Brain microvascular endothelial cell (primary cell): ENCODE measurements around the gene TOX3.

Experiments used
- DNase-seq: peaks from one replicate; pipeline ENCODE4 v3.0.0-alpha.2; 2020
- H3K27ac ChIP-seq: fragments of 250-450 bp; sonication (Bioruptor Pico); 2 replicates; pipeline ENCODE4 v1.5.1; 2020; ENCODE audit warnings: mild to moderate bottlenecking, moderate library complexity
- H3K27me3 ChIP-seq: fragments of 250-450 bp; sonication (Bioruptor Pico); replicated peaks from 2 replicates; pipeline ENCODE4 v1.5.1; 2020; ENCODE audit warnings: mild to moderate bottlenecking
- H3K36me3 ChIP-seq: fragments of 250-450 bp; sonication (Bioruptor Pico); replicated peaks from 2 replicates; pipeline ENCODE4 v1.5.1; 2020; ENCODE audit warnings: mild to moderate bottlenecking
- H3K4me3 ChIP-seq: 2 replicates; pipeline ENCODE4 v1.5.1; 2011; ENCODE audit warnings: low read depth, mild to moderate bottlenecking, control low read depth, low read length, moderate library complexity
- in situ Hi-C: cut with HindIII; loops from 2 replicates; pipeline ENCODE4 v1.10.0; 2017; ENCODE audit warnings: low sequenced_read_pairs, low pct_ligation_motif_present
- TF ChIP-seq, protein P1 (sequence below): IDR thresholded peaks from 2 replicates; pipeline ENCODE4 v1.5.1; 2011; ENCODE audit warnings: low read depth, mild to moderate bottlenecking, moderate library complexity, low read length, control low read depth, inconsistent platforms; ENCODE audit errors: missing control alignments

Gene TOX3

GRCh38 chr16:52469091-52469490, 77.9 kb downstream of the TOX3 start:
- Histone ChIP-seq H3K36me3 (no peaks in the 10 kb centered on the region), H3K27ac (no peak overlapping the region), H3K4me3 (no peak overlapping the region), H3K27me3 (no peaks in the 10 kb centered on the region)
- no peak for DNase-seq
- in situ Hi-C loops: no loop called here
- TF ChIP-seq, protein P1, sequence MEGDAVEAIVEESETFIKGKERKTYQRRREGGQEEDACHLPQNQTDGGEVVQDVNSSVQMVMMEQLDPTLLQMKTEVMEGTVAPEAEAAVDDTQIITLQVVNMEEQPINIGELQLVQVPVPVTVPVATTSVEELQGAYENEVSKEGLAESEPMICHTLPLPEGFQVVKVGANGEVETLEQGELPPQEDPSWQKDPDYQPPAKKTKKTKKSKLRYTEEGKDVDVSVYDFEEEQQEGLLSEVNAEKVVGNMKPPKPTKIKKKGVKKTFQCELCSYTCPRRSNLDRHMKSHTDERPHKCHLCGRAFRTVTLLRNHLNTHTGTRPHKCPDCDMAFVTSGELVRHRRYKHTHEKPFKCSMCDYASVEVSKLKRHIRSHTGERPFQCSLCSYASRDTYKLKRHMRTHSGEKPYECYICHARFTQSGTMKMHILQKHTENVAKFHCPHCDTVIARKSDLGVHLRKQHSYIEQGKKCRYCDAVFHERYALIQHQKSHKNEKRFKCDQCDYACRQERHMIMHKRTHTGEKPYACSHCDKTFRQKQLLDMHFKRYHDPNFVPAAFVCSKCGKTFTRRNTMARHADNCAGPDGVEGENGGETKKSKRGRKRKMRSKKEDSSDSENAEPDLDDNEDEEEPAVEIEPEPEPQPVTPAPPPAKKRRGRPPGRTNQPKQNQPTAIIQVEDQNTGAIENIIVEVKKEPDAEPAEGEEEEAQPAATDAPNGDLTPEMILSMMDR: no peak

DNA sequence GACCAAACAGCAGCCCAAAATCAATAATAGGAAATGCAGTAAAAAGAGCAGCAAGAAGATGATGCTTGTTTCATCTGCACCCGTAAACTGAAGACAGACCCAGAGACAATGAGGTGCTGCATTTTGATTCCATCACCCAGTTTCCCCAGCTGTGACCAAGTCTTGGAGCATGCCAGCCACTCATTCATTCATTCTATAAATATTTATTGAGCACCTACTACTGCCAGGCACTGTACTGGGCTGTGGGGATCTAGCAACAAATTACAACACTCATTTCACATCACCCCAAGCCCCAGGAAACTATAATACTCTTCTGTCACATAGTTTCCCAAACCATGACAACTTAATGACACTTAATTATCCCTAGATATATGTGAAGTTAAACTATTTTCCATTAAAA, 79.2 kb downstream of the TOX3 start:
- Histone ChIP-seq H3K4me3 (no peak overlapping the region), H3K36me3 (no peaks in the 10 kb centered on the region), H3K27ac (no peak overlapping the region), H3K27me3 (no peaks in the 10 kb centered on the region)
- no peak for DNase-seq
- in situ Hi-C loops: no loop called here
- TF ChIP-seq, protein P1: no peak

- no peaks in the 10 kb centered on the region for H3K36me3 ChIP-seq
These were observed 79.9 kb downstream of the TOX3 start for GRCh38 chr16:52466994-52467393.

DNA sequence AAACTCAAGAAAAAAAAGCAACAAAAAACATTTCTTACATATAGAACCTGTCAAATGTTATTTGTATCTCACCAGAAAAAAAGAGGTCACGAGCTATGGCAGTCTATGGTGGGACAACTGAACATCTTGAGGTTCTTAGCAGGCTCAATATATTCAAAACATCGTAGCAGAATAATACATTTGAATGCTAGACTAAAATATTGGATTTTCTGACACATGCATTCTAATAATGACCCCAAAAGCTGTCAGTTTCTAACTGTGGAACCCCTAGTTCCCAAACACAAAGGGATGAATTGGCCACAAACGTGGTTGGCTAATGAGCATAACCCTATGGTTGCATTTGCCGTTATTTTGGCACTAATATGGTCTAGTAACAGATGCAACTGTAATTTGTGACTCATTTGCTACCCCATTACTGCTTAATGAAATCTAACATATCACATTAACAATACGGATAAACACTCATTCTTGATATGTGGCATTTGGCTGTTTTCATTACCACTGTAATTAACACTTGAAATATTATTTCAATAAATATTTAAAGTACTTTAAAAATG, 81.2 kb downstream of the TOX3 start:
- in situ Hi-C loops: no loop called here
- DNase-seq: no peak
- Histone ChIP-seq H3K36me3 (no peaks in the 10 kb centered on the region), H3K27ac (no peak overlapping the region), H3K27me3 (no peaks in the 10 kb centered on the region), H3K4me3 (no peak overlapping the region)
- TF ChIP-seq, protein P1: no peak

More at GRCh38 chr16:52466994-52467393, 79.9 kb downstream of the TOX3 start:
- Histone ChIP-seq H3K4me3 (no peak overlapping the region), H3K27me3 (no peaks in the 10 kb centered on the region), H3K27ac (no peak overlapping the region)
- DNase-seq: no peak
- in situ Hi-C loops: no loop called here
- TF ChIP-seq, protein P1: no peak

DNA sequence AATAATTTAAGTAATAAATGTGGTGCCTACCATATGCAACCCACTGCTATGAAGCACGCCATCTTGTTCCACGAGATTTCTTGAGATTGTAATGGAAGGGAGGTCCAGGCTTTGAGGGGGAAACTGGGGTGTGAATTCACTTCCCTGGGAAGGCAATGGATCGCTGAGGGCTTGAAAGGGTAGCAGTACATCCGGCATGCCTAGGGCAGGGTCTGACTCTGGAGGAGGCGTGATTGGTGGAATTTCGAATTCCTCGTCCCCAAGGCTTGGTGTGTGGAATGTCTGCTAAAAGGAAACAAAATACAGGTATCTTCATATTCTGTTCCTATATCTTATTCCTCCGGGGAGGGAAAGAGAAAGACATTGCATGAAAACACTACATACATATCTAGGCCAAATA, 83.0 kb downstream of the TOX3 start:
- DNase-seq: no peak
- H3K27ac ChIP-seq: no peak overlapping the region
- no peaks in the 10 kb centered on the region for H3K36me3 ChIP-seq
- no peak overlapping the region for H3K4me3 ChIP-seq
- in situ Hi-C loops: no loop called here
- TF ChIP-seq, protein P1: no peak
- no peaks in the 10 kb centered on the region for H3K27me3 ChIP-seq

DNA sequence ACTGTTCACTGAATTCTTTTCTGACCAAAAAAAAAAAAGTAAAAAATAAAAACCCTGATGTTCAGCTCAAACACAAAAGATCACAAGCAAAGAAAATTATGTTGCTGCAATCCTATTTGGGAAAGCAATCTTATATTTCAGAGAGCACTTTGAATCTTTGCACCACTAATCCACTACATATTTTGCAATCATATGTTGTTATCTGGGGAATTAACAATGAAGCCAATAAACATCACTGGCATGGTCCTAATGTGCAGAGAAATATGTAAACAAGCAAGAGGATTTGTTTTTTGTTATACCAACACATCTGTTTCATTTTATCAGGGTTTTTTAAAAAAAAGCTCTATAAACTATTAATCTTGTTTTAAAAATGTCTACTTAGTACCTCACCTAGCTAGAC, 84.1 kb downstream of the TOX3 start:
- TF ChIP-seq, protein P1: no peak
- Histone ChIP-seq H3K27ac (no peak overlapping the region), H3K4me3 (no peak overlapping the region), H3K36me3 (no peaks in the 10 kb centered on the region), H3K27me3 (no peaks in the 10 kb centered on the region)
- in situ Hi-C loops: no loop called here
- DNase-seq: no peak
